SIG-M5 treated with dmso at 0.1 percent for 504 hours (cell line): ENCODE measurements around the gene TMEM156.

Source experiments
- DNase-seq: peaks from one replicate; lab custom pipeline; 2025; ENCODE audit not compliant: unreplicated experiment; lab: John Stamatoyannopoulos, UW

Gene TMEM156

GRCh38 chr4:38928974-38929373, 103.2 kb downstream of the TMEM156 start:
- DNase-seq: no peak

- no peak for DNase-seq
Measured at GRCh38 chr4:38928568-38928967, 103.6 kb downstream of the TMEM156 start.

- DNase-seq: no peak
Measured at GRCh38 chr4:38926896-38927295, 105.3 kb downstream of the TMEM156 start.

GRCh38 chr4:38925492-38926413, 106.5 kb downstream of the TMEM156 start:
- DNase-seq: no peak

- no peak for DNase-seq
Measured at GRCh38 chr4:38924353-38924752, 107.9 kb downstream of the TMEM156 start.

- no peak for DNase-seq
Measured at GRCh38 chr4:38923746-38924145, 108.5 kb downstream of the TMEM156 start.

- no peak for DNase-seq
Measured at GRCh38 chr4:38921151-38921550, 111.1 kb downstream of the TMEM156 start.

GRCh38 chr4:38920677-38921076, 111.5 kb downstream of the TMEM156 start:
- DNase-seq: no peak

GRCh38 chr4:38920186-38920585, 112.0 kb downstream of the TMEM156 start:
- no peak for DNase-seq

- no peak for DNase-seq
Measured at GRCh38 chr4:38919494-38919893, 112.7 kb downstream of the TMEM156 start.

GRCh38 chr4:38917481-38918025, 114.7 kb downstream of the TMEM156 start:
- no peak for DNase-seq
